ENCODE results near the gene LAMA3.

The LAMA3 gene, protein sequence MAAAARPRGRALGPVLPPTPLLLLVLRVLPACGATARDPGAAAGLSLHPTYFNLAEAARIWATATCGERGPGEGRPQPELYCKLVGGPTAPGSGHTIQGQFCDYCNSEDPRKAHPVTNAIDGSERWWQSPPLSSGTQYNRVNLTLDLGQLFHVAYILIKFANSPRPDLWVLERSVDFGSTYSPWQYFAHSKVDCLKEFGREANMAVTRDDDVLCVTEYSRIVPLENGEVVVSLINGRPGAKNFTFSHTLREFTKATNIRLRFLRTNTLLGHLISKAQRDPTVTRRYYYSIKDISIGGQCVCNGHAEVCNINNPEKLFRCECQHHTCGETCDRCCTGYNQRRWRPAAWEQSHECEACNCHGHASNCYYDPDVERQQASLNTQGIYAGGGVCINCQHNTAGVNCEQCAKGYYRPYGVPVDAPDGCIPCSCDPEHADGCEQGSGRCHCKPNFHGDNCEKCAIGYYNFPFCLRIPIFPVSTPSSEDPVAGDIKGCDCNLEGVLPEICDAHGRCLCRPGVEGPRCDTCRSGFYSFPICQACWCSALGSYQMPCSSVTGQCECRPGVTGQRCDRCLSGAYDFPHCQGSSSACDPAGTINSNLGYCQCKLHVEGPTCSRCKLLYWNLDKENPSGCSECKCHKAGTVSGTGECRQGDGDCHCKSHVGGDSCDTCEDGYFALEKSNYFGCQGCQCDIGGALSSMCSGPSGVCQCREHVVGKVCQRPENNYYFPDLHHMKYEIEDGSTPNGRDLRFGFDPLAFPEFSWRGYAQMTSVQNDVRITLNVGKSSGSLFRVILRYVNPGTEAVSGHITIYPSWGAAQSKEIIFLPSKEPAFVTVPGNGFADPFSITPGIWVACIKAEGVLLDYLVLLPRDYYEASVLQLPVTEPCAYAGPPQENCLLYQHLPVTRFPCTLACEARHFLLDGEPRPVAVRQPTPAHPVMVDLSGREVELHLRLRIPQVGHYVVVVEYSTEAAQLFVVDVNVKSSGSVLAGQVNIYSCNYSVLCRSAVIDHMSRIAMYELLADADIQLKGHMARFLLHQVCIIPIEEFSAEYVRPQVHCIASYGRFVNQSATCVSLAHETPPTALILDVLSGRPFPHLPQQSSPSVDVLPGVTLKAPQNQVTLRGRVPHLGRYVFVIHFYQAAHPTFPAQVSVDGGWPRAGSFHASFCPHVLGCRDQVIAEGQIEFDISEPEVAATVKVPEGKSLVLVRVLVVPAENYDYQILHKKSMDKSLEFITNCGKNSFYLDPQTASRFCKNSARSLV (N-terminal part only)

DNA sequence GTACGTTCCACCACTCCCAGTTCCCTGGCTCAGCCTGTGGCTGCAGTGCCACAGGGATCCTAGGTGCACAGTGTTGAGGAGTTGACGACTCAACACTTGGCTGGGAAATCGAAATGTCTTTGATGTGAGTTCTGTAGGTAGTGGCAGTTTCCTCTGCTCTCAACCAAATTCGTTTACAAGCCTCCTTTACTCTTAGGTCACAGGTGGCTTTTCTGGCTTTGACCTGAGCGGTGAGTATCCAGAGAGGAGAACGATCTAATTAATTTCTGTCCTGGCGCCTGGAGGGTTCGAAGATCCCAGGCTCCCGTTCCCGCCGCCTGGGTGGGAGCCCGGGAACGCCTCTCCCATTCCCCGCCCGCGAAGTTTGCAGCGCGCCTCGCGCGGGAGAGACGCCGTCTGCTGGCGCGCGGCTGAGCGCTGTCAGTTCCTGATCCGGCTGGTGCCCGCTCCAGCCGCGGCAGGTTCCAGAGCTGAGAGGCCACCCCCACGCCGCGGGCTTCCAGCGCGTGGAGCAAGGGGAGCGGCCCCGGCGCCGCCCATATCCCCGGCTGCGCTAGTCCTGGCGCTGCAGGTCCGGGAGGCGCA is at the start of gene LAMA3:
Gene LAMA3 (plus strand): TSS at position 423 of the 585 bp plus-strand sequence. CDS start 231 bp downstream, outside the sequence.
- DNase-seq (ENCODE audit: low read depth in 1 of 2, low spot score in 1 of 2) = no peak

DNA sequence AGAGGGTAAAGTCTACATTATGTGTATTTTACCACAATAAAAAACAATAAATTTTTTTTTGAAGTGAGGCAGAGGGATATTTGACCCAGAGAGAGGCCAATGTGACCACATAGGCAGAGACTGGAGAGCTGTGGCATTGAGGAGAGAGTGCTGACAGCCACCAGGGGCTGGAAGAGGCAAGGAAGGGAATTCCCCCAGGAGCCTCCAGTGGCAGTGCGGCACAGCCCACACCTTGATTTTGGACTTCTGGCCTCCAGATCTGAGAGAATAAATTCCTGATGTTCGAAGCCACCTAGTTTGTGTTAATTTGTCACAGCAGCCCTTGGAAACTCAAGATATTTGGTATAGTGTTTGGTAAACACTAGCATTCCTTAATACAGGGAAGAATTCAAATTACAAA is 49.2 kb upstream of the LAMA3 start:
- no peak for DNase-seq (ENCODE audit: low read depth in 1 of 2, low spot score in 1 of 2)

DNA sequence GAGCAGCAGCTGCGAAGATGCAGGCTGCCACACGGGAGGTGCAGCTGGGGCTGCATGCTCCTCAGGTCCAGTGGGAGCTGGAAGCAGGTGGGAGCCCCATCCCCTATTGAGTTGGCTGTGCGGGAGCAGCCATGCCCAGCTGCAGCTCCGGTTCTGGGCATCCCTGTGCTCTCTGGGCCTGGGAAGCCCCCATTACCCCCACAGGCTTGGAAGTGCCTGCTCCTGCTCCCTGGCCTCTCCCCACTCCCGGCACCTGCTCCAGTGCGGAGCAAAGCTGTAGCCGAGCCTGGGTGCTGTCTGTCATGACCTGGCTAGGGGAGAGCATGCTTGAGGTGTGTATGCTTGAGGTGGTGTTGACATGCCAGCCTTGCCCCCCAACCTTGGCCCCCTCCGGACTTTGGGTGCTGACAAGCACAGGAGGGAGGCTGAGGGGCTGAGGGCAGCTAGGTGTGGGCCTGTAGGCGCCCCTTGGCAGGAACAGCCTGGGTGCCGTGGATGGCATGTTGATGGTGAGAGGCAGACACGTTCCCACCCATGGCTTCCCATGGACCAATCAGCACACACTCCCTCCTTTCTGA is 48.0 kb upstream of the LAMA3 start:
- no peak for DNase-seq (ENCODE audit: low read depth in 1 of 2, low spot score in 1 of 2)

DNA sequence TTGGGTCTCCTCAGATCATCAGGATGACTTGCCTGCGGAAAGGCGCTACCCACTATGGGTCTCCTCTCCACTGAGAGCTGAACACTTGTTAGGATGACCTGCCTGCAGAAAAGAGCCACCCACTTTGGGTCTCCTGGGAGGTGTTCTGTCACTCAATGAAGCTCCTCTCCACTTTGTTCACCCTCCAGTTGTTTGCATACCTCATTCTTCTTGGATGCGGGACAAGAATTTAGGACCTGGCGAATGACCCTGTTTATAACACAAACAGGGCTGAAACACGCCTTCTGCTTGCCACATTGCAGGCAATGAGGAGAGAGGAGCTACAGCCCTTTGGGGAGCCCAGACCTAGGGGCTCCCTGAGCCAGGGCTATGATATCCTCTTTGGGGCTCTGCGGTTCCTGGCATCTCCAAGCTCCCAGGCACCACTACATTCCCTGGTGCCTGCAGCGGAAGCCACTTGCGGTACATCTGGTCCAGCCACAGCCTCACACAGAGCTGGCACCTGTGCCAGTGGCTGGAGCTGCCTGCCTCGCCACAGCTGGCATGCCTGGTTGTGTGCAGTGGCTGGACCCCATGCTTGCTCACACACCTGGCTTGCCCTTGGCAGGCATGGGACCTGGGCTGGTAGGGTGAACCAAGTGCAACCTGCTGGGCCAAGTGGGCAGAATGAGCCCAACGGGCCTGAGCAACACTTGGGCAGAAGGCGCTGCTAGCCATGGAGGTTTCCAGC is 47.2 kb upstream of the LAMA3 start:
- DNase-seq (ENCODE audit: low read depth in 1 of 2, low spot score in 1 of 2) = no peak

DNA sequence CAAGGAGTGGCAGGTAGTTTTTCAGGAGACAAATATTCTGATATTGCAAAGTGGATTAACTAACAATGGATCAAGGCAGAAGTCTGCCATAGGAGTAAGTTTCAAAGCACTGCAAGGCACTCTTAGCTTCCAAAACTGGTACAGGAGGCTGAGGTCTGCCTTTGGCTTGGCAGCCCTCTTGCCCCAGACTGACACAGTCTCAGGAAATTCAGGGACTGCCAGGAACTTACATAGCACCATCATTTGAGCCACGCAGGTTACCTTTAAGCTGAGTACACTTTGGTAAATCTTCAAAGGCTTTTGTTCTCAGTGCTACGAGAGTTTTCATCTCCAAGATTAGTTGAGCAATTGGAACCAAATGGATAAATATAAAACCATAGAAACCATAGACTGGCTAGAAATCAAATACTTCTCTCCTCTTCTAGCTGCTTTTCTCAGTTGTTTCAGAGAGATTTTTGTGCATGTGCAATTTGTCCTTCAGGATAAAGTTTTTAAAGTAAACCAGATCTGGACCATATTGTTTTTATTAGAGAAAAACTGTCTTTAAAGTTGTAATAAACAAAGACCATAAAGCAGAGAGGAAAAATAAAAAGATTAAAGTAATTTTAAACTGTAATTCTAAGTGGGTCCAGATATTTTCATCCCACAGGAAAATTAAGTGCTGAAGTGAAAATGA is 45.3 kb upstream of the LAMA3 start:
- no peak for DNase-seq (ENCODE audit: low read depth in 1 of 2, low spot score in 1 of 2)

DNA sequence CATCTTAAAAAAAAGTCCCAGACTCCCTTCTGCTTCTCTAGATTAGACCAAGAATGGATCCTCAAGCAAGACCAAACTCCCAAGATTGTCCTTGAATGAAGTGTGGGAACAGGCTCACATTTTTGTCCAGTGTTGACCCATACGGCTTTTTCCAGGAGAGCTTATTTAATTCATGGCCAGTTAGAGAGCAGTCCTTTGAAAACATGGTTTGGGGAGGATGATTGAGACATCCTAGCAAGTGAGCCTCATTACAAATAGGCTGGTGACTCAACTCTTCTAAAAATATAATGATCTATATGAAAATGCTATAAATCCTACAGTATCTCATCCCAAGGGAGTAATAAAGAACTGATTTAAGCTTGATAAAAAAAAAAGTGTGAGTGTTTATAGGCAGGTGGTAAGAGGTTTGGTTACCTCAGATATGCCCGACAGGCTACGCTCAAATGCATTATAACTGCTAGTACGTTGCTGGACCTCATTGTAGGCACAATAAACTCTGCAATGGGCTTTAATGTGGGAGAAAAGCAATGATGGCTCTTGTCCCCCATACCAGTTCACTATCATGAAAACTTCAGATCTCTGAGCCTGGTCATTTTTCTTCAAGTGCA is 43.6 kb upstream of the LAMA3 start:
- DNase-seq (ENCODE audit: low read depth in 1 of 2, low spot score in 1 of 2) = no peak

DNA sequence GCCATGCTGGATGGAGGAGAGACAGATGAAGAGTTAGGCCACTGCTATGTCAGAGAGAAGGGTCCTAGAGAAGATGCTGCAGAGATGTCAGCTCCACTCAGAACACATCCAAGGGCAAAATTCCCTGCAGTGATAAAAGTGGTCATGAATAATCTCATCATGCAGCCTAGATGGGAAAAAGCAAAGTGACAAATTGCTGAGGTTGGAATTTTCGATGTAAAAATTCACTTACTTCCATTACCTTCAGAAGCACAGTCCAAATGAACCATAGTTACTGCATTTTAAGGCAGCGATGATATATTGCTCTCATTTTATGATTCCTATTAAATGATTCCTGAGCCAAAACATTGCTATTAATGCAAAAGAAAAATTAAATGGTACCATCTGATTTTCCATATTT is 43.0 kb upstream of the LAMA3 start:
- DNase-seq (ENCODE audit: low read depth in 1 of 2, low spot score in 1 of 2) = no peak

DNA sequence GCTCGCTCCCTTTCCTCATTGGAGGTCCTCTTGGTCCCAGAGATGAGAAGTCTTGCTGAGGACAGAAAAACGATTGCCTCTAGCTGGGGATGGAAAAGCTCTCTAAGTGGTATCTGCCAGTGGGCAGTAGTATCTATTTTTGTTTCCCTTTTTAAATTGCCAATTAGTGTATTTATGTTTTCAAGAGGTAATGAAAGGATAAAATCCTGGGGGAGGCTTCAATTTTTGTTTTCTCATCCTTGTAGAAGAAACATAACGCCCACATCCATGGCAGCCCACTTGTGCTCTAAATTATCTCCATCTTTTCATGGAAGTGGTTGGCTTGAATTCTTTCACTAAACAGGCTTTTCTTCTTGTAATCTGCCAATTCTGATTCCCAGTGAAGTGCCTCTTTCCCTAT is 40.8 kb upstream of the LAMA3 start:
- no peak for DNase-seq (ENCODE audit: low read depth in 1 of 2, low spot score in 1 of 2)

DNA sequence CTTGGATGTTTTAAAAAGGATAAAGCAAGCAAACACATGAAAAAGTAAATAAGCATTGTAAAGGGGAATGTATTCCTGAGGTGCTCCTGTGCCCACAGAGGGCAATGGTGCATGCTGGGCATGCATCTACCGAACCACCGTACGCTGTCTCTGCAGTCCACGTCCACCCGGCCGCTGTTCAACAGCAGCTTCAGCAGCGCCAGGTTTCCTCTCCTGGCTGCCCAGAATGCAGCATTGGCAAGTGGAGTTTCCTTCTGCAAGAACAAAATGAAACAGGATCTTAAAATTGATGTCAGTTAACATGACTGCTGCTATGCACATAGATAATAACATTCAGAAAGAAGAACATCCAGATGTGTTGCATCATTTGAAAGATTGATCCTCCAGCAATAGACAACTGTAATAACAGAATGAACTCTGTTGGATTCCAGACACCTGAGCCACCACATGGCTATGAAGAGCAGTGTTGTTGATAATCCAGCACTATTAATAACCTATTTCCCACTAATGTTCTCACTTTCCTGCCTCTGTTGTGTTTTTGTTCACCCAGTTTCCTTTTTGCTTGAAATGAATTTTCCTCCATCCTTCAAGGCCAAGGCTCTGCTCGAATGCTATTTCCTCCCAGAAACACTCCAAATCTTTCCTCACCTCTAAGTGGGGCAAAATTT is 40.2 kb upstream of the LAMA3 start:
- DNase-seq (ENCODE audit: low read depth in 1 of 2, low spot score in 1 of 2) = no peak

DNA sequence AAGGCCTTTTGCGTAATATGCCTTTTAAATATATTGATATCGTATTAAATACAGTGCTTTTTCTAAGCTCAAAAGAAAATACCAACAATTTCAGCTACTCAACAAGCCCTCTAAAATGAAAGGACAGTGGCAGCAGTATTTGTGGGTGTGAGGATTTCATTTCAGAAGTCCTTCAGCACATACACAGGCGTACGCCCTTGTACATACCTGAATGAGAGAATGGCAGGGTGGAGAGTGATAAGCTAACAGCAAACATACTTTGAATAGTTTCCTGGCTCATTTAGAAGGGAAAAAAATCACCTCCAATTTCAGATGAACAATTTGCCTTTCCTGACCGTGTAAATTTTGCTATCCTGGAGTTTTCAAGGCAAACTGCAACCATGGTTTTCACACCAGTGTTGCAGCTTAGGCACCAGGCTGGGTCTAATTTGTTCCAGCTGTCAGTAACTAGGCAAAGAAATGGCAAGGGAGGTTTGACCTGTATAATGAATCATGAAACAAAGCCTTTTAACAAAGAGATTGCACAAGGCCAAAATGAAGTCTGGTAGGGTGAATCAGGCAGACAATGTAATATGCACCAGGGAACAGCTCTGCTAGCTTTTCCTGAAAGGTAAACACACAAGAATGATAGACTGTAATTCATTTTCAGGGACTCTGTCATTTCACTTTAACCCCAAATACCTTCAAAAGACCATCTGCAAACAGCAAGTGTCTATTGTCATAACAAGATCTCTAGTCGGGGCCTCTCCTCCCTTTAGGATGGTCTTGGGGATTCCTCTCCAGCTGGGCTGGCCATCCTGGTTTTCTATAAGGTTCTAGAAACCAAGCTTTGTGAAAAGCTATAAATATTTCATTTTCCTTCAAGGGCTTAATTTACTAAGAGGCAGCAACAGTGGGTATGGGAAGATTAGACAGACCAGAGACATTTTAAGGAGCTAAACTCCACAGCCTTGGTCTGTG is 38.0 kb upstream of the LAMA3 start:
- no peak for DNase-seq (ENCODE audit: low read depth in 1 of 2, low spot score in 1 of 2)

DNA sequence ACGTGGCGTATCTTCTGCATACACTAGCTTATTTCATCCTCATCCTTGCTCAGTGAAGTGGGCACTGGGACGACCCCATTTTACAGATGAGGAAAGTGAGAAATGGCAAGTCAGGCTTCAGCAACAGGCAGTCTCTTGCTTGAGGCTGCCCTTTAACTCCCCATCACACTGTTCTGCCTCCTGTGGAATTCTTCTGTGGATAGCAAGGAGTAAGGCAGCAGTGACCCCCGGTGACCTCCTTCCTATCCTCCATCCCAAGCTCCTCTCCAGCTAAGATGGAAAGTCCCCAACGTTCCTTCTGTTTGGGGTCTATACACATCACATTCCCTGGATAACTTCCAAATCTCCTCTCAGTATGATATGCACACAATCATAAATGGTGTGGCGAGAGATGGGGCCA is 37.0 kb upstream of the LAMA3 start:
- no peak for DNase-seq (ENCODE audit: low read depth in 1 of 2, low spot score in 1 of 2)

DNA sequence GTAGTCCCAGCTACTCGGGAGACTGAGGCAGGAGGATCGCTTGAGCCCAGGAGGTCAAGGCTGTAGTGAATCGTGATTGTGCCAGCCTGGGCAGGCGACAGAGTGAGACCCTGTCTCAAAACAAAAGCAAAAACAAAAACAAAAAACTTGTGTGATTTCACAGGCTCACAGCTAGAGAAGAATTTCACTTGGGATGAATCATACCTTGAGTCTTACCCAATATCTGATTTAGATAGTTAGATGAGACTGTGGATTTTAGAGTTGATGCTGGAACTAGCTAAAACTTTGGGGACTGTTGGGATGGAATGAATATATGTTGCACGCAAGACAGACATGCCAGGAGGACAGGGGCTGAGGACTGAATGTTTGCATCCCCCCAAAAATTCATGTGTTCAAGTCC is 31.0 kb upstream of the LAMA3 start:
- DNase-seq (ENCODE audit: low read depth in 1 of 2, low spot score in 1 of 2) = no peak

DNA sequence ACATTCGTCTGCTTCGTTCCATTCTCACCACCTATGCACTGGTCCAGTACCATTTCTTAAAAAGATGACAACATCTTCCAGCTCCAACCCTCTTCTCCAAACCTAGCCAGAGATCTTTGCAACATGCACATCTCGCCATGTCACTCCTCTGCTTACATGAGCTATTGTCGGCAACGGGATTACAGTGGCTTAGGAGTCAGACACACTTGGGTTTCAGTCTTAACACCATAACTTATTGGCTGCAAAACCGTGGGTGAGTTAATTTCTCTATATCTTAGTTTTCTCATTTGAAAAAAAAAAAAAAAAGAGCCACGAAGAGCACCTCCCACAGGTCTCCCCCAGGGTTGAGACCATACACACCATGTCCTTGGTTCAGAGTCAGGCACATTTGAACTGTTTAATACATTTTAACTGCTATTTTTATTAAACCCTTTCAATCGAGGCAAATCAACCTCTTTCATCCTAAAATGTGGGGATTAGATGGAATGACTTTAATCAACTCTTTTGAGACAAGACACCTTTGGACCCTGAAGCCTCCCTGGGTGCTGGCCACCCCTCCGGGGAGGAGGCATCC is 27.4 kb upstream of the LAMA3 start:
- no peak for DNase-seq (ENCODE audit: low read depth in 1 of 2, low spot score in 1 of 2)

DNA sequence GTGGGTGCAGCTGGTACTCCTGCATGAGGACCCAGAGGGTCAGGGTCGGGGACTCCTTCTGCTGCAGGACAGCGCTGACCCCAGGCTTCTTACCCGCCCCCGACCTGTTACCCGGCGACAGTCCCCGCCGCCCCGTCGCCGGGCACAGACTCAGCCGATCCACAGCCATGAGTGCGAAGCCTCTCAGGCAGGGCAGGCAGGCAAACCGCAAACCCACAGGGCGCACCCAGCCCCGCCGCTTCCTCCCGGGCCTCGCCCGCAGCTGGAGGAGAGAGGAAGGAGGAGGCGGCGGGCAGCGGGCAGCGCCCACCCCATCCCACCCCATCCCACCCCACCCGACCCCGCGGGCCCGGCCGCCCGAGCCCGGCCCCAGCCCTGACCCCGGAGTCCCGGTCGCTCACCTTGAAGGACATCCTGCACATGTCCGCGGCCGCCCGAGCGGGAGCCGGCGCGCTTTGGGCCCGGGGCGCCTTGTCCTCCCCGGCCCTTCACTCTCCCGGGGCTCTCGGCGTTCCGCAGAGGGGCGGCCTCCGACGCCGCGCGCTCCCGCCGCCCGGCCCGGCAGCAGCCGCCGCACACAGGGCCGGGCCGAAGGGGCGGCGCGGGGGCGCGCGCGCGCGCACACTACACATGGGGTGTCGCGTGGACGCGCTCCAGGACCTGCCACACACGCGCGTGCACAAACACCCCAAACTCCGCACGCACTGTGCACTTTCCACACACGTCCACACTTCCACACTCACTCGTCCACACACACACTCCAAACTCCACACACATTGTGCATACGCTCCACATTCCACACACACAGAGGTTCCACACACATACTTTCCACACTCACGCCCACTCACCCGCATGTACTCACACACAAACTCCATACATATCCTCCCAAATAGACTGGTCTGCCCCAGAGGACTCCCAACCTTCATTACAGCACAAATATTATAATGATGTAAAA is 26.7 kb upstream of the LAMA3 start, which contains the start of gene ANKRD29:
Gene ANKRD29 (minus strand): TSS at position 603 of the 955 bp plus-strand sequence. CDS start 181 bp downstream, at position 422.
- peak; percentile 11 to 23 for DNase-seq (ENCODE audit: low read depth in 1 of 2, low spot score in 1 of 2)

DNA sequence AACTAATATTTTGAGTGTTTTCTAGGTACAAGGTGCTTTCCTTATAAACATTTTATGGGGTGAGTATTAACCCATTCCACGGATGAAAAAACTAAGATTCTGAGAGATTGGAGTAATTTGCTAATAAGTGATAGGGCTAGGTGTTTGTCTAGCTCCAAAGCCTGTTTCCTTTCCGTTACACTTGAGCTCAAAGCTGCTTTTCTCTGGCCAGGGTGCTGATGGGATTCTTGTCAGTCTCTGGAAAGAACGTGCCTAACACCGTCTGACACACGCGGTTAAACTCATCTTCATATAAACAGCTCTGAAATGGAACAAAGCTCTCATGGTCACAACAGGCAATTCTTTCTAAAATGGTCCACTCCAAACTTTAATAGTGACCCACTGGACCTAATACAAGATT is 24.6 kb upstream of the LAMA3 start:
- no peak for DNase-seq (ENCODE audit: low read depth in 1 of 2, low spot score in 1 of 2)

DNA sequence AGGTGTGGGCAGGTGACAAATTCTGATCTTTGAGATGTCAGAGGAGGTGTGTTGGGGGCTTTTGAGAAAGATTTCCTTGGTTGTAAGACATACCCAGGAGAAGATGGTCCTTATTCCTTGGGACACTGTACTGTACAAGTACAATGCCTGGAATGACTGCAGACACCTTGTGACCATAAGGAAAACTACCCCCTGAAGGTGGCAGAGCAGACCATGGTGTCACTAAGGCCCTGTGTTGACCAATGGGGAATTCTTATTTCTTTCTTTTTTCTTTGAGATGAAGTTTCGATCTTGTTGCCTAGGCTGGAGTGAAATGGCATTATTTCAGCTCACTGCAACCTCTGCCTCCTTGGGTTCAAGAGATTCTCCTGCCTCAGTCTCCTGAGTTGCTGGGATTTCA is 22.1 kb upstream of the LAMA3 start:
- no peak for DNase-seq (ENCODE audit: low read depth in 1 of 2, low spot score in 1 of 2)

All from activated T-helper 1 cell treated with anti-CD3 and anti-CD28 coated beads, Interleukin-2, amount 50 U/mL, for 16 hours (primary cell).